Liver (tissue), 3 donors: ENCODE measurements around the gene COL27A1.

ENCODE experiments used
- RAD21 ChIP-seq, 2 donors: IDR thresholded peaks; 2 replicates each; pipeline ENCODE4 v1.6.1; 2016; ENCODE audit warnings: antibody characterized with exemption in 2 of 2, mild to moderate bottlenecking in 2 of 2
- SP1 ChIP-seq: IDR thresholded peaks from 2 replicates; pipeline ENCODE4 v1.6.1; 2018; ENCODE audit warnings: antibody characterized with exemption, mild to moderate bottlenecking
- TAF1 ChIP-seq: conservative IDR thresholded peaks from 2 replicates; pipeline ENCODE4 v1.6.1; 2016; ENCODE audit warnings: antibody characterized with exemption, mild to moderate bottlenecking
- YY1 ChIP-seq: IDR thresholded peaks from 2 replicates; pipeline ENCODE4 v1.6.1; 2016; ENCODE audit warnings: antibody characterized with exemption, mild to moderate bottlenecking
- TF ChIP-seq, protein P1 (sequence below): IDR thresholded peaks from 2 replicates; pipeline ENCODE4 v1.6.1; 2016; ENCODE audit warnings: antibody characterized with exemption
- TF ChIP-seq, protein P2 (sequence below): fragments of 150-350 bp; IDR thresholded peaks from 2 replicates; pipeline ENCODE4 v1.5.1; 2017; ENCODE audit warnings: improper control_type of control experiment, low read depth, low read length; ENCODE audit not compliant: missing input control
- TF ChIP-seq, protein P3 (sequence below): IDR thresholded peaks from 2 replicates; pipeline ENCODE4 v1.6.1; 2016; ENCODE audit warnings: antibody characterized with exemption
- TF ChIP-seq, protein P4 (sequence below): IDR thresholded peaks from 2 replicates; pipeline ENCODE4 v1.6.1; 2016; ENCODE audit warnings: antibody characterized with exemption, mild to moderate bottlenecking
- donor health status: healthy.
- donor health status: healthy.

DNA sequence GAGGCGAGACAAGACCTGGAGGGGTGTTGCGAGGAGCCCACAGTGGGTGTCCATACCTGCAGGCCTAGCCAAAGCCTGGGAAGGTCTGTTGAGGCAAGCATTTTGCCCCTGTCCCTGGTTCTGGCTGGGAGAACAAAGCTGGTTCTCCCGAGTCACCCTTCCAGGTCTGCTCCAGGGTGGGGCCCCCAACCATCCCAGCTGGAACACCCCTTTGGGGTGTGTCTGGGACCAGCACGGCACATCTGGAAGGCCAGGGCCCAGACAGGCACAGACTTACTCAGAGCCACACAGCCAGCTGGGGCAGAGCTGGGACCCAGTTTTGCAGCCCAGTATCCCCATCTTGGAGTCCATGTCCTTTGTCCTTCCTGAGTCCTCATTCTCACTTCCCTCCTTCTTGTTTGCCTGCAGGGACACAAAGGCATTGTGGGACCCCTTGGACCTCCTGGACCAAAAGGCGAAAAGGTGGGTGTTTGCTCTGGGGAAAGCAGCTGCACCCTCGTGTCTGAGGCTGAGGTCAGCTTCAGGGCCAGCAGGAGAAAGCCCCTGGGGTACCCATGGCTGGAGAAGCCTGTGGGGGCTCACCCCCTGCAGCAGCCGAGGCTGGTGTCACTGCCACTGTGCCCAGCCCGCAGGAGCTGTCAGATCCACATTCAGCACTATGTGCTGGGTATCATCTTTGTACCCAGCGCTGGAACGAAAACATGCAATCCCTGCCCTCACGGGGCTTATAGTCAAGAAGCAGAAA lies 129.2 kb downstream of the COL27A1 start:
- TF ChIP-seq TAF1 (no peak), SP1 (no peak), RAD21 (IDR thresholded peaks at IDR 0.05) (no peak), YY1 (no peak)
- TF ChIP-seq, protein P1, sequence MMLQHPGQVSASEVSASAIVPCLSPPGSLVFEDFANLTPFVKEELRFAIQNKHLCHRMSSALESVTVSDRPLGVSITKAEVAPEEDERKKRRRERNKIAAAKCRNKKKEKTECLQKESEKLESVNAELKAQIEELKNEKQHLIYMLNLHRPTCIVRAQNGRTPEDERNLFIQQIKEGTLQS: no peak
- TF ChIP-seq, protein P2, sequence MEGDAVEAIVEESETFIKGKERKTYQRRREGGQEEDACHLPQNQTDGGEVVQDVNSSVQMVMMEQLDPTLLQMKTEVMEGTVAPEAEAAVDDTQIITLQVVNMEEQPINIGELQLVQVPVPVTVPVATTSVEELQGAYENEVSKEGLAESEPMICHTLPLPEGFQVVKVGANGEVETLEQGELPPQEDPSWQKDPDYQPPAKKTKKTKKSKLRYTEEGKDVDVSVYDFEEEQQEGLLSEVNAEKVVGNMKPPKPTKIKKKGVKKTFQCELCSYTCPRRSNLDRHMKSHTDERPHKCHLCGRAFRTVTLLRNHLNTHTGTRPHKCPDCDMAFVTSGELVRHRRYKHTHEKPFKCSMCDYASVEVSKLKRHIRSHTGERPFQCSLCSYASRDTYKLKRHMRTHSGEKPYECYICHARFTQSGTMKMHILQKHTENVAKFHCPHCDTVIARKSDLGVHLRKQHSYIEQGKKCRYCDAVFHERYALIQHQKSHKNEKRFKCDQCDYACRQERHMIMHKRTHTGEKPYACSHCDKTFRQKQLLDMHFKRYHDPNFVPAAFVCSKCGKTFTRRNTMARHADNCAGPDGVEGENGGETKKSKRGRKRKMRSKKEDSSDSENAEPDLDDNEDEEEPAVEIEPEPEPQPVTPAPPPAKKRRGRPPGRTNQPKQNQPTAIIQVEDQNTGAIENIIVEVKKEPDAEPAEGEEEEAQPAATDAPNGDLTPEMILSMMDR: no peak
- TF ChIP-seq, protein P3, sequence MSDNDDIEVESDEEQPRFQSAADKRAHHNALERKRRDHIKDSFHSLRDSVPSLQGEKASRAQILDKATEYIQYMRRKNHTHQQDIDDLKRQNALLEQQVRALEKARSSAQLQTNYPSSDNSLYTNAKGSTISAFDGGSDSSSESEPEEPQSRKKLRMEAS: no peak
- TF ChIP-seq, protein P4, sequence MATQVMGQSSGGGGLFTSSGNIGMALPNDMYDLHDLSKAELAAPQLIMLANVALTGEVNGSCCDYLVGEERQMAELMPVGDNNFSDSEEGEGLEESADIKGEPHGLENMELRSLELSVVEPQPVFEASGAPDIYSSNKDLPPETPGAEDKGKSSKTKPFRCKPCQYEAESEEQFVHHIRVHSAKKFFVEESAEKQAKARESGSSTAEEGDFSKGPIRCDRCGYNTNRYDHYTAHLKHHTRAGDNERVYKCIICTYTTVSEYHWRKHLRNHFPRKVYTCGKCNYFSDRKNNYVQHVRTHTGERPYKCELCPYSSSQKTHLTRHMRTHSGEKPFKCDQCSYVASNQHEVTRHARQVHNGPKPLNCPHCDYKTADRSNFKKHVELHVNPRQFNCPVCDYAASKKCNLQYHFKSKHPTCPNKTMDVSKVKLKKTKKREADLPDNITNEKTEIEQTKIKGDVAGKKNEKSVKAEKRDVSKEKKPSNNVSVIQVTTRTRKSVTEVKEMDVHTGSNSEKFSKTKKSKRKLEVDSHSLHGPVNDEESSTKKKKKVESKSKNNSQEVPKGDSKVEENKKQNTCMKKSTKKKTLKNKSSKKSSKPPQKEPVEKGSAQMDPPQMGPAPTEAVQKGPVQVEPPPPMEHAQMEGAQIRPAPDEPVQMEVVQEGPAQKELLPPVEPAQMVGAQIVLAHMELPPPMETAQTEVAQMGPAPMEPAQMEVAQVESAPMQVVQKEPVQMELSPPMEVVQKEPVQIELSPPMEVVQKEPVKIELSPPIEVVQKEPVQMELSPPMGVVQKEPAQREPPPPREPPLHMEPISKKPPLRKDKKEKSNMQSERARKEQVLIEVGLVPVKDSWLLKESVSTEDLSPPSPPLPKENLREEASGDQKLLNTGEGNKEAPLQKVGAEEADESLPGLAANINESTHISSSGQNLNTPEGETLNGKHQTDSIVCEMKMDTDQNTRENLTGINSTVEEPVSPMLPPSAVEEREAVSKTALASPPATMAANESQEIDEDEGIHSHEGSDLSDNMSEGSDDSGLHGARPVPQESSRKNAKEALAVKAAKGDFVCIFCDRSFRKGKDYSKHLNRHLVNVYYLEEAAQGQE: no peak
